ENCODE measurements around the gene SSTR3.
"Not testable (repeated sequence)": the region's sequence is repeated elsewhere in the genome, so short reads cannot be mapped to it uniquely, and the experiment has no call there.

Gene SSTR3

GRCh38 chr22:37173709-37174108 lies 38.6 kb downstream of the SSTR3 start:
- intact Hi-C loops (cut with DNase I; ENCODE audit: low total_unique reads): no loop called here
- Histone ChIP-seq H3K4me1 (peaks cover 0 to 27% (median 18%) of the 10 kb centered on the region in 4 donors), H3K27me3 (peaks cover 0 to 60% of the 10 kb centered on the region in 2 donors), H3K4me3 (no peak overlapping the region), H3K9me3 (no peaks in the 10 kb centered on the region), H3K27ac (no peak overlapping the region), H3K36me3 (no peaks in the 10 kb centered on the region)
- DNase-seq: peak; percentile 69 to 75
- no peak for TF ChIP-seq CTCF (IDR thresholded peaks at IDR 0.05)

GRCh38 chr22:37172266-37173245 lies 39.7 kb downstream of the SSTR3 start:
- no peak overlapping the region for H3K27ac ChIP-seq
- H3K36me3 ChIP-seq: no peaks in the 10 kb centered on the region
- DNase-seq: peak in 1 of 2 donors; percentile 41
- H3K4me1 ChIP-seq: peaks cover 0 to 22% (median 15%) of the 10 kb centered on the region in 4 donors
- intact Hi-C loops (cut with DNase I; ENCODE audit: low total_unique reads): no loop called here
- H3K27me3 ChIP-seq: peaks cover 0 to 59% of the 10 kb centered on the region in 2 donors
- no peaks in the 10 kb centered on the region for H3K9me3 ChIP-seq
- H3K4me3 ChIP-seq: no peak overlapping the region
- TF ChIP-seq CTCF (IDR thresholded peaks at IDR 0.05): no peak

- Histone ChIP-seq H3K27ac (no peak overlapping the region), H3K9me3 (no peaks in the 10 kb centered on the region), H3K4me1 (peaks cover 0 to 19% (median 14%) of the 10 kb centered on the region in 4 donors), H3K36me3 (no peaks in the 10 kb centered on the region), H3K4me3 (no peak overlapping the region), H3K27me3 (peaks cover 0 to 59% of the 10 kb centered on the region in 2 donors)
- no peak for DNase-seq
- intact Hi-C loops (cut with DNase I; ENCODE audit: low total_unique reads): no loop called here
- no peak for TF ChIP-seq CTCF (IDR thresholded peaks at IDR 0.05)
Observed at GRCh38 chr22:37171662-37172061, 40.6 kb downstream of the SSTR3 start.

- H3K27ac ChIP-seq; intact Hi-C loops (cut with DNase I; ENCODE audit: low total_unique reads); H3K4me3 ChIP-seq; H3K9me3 ChIP-seq; H3K36me3 ChIP-seq: not testable (repeated sequence)
- H3K27me3 ChIP-seq: peaks cover 0 to 59% of the 10 kb centered on the region in 2 donors
- peak; percentile 22 to 53 for DNase-seq
- H3K4me1 ChIP-seq: peaks cover 0 to 12% (median 7%) of the 10 kb centered on the region in 4 donors
Observed at GRCh38 chr22:37170689-37171405, 41.4 kb downstream of the SSTR3 start.

GRCh38 chr22:37169947-37170688 lies 42.2 kb downstream of the SSTR3 start:
- H3K4me1 ChIP-seq: peaks cover 0 to 7% (median 4%) of the 10 kb centered on the region in 4 donors
- H3K9me3 ChIP-seq: no peaks in the 10 kb centered on the region
- intact Hi-C loops (cut with DNase I; ENCODE audit: low total_unique reads): no loop called here
- H3K27ac ChIP-seq: no peak overlapping the region
- H3K36me3 ChIP-seq: no peaks in the 10 kb centered on the region
- no peak for TF ChIP-seq CTCF (IDR thresholded peaks at IDR 0.05)
- H3K27me3 ChIP-seq: peaks cover 0 to 56% of the 10 kb centered on the region in 2 donors
- no peak overlapping the region for H3K4me3 ChIP-seq
- DNase-seq: peak; percentile 19 to 57

Measured in tibial artery (tissue), 4 donors.